Small intestine (tissue), 7 donors: Measurements from ENCODE around the gene CCNJL. TPM values are rescaled to one million over a fixed set of nuclear protein-coding genes. Genes with fewer than 3 reads are reported as not detected.

Source experiments
- DNase-seq, 2 donors: peaks; one replicate each; pipeline versions ENCODE4 v3.0.0 to v3.0.0-alpha.2; 2013
- FAIRE-seq: peaks from 2 replicates; lab custom pipeline; 2012; peaks lifted over from hg19 to GRCh38; lab: Jason Lieb, UNC
- H3K27ac ChIP-seq, 3 donors: one replicate each; pipeline ENCODE4 v1.5.1; 2013; ENCODE audit warnings: low read length in 2 of 3, mild to moderate bottlenecking in 2 of 3, control low read depth in 1 of 3, inconsistent platforms in 1 of 3, low read depth in 1 of 3, moderate library complexity in 1 of 3
- H3K27me3 ChIP-seq, 3 donors: one replicate each; pipeline ENCODE4 v1.6.1; 2013; ENCODE audit warnings: low read length in 3 of 3, inconsistent platforms in 1 of 3; ENCODE audit not compliant: control insufficient read depth in 3 of 3, insufficient read depth in 3 of 3
- H3K36me3 ChIP-seq, 3 donors: one replicate each; pipeline ENCODE4 v1.6.1; 2013; ENCODE audit warnings: low read length in 3 of 3, inconsistent platforms in 1 of 3, low read depth in 1 of 3, mild to moderate bottlenecking in 1 of 3, moderate library complexity in 1 of 3; ENCODE audit not compliant: control insufficient read depth in 3 of 3, insufficient read depth in 2 of 3
- H3K4me1 ChIP-seq, 3 donors: one replicate each; pipeline ENCODE4 v1.6.1; 2013; ENCODE audit warnings: low read length in 2 of 3, inconsistent platforms in 1 of 3, low read depth in 1 of 3, mild to moderate bottlenecking in 1 of 3, moderate library complexity in 1 of 3; ENCODE audit not compliant: control insufficient read depth in 3 of 3, insufficient read depth in 2 of 3
- H3K4me3 ChIP-seq, 3 donors: one replicate each; pipeline ENCODE4 v1.5.1; 2013; ENCODE audit warnings: low read length in 3 of 3, control low read depth in 1 of 3, inconsistent platforms in 1 of 3, low read depth in 1 of 3, mild to moderate bottlenecking in 1 of 3, moderate library complexity in 1 of 3
- H3K9me3 ChIP-seq, 2 donors: one replicate each; pipeline ENCODE4 v1.6.1; 2013; ENCODE audit warnings: low read depth in 1 of 2, low read length in 1 of 2; ENCODE audit not compliant: control insufficient read depth in 2 of 2, insufficient read depth in 1 of 2
- WGBS, 3 donors: extraction: QIAGEN DNeasy Blood & Tissue Kit; methylation state at CpG; one replicate each; pipeline ENCODE4 v1.1.7; 2013; 5-methylcytosine and 5-hydroxymethylcytosine counted together
- polyA plus RNA-seq, 4 donors: library from polyadenylated mRNA; stranded (reverse) in 3 of 4; unstranded in 1 of 4; fragments of 200-250 nt in 3 of 4; fragments of 120-200 nt in 1 of 4; gene quantifications; one replicate each; pipeline versions ENCODE4 v1.2.1 to v1.2.3, GENCODE V29; 2013
- donor health status: healthy with polysubstance abuse.
- donor health status: control.
- donor health status: control.
- donor health status: Bipolar disorder and iron deficiency.
- donor health status: healthy.

CCNJL gene
- polyA plus RNA-seq, 4 donors, result 0.22 to 19.6 (median 1.5) TPM

DNA sequence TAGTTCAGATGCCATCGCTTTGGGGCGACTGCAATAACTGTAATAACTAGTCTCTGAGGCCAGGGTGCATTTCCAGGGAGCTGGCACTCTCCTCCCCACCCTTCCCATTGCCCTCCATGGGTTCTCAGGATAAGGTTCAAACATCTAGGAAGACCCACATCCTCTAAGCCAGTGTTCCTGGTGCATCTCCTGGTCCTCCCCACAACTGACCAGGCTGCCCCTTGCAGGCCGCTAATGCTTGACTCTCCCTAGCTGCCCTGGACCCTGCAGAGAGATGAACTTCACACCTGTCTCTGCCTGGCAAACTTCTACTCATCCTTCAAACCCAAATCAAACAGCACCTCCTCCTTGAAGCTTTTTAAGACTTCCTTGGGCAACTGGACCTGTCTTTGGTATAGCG is 15.9 kb downstream of the CCNJL start:
- no peak overlapping the region for H3K27ac ChIP-seq
- WGBS, 3 donors, result 87 to 97% (median 94%) methylated on average over 4 of the region's 4 CpGs
- peaks cover 3 to 10% (median 4%) of the 10 kb centered on the region in 3 donors for H3K4me1 ChIP-seq
- H3K27me3 ChIP-seq, result no peaks in the 10 kb centered on the region
- no peaks in the 10 kb centered on the region for H3K9me3 ChIP-seq
- H3K4me3 ChIP-seq, result no peak overlapping the region
- peaks cover 0 to 26% (median 0%) of the 10 kb centered on the region in 3 donors for H3K36me3 ChIP-seq
- DNase-seq (no peak), FAIRE-seq (no peak)

DNA sequence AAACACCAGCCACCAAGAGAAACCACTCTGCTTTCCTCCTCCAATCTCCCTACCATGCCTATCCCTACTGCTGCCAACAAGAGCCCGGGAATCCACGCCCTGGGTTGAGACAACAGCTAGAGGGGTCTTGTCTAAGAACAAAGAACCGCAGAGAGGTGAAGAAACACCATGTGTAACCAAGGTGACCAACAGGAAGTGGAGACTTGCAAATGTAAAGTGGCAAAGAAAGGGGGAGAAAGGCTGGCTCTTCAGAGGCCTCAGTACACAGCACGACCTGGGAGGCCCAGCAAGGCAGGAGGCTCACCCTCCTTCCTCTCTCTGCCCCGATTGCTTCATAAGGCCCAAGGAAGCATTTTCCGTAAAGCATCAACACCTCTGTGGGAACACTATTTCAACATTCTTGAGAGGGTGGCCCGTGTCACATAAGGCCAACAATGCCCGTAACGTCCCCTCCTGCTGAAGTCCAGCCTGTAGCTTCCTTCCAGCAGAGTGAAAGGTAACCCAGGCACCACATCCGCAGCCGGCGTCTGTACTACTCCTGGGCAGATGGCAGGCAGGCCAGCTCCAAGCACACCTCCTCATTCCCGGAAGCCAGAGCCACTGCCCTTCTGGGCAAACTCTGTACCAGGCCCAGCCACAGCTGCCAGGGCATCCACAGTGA is 18.3 kb downstream of the CCNJL start:
- Histone ChIP-seq H3K36me3 (peaks cover 0 to 25% (median 0%) of the 10 kb centered on the region in 3 donors), H3K27me3 (no peaks in the 10 kb centered on the region), H3K9me3 (no peaks in the 10 kb centered on the region), H3K4me1 (peaks cover 3 to 13% (median 4%) of the 10 kb centered on the region in 3 donors), H3K27ac (peak overlapping the region in 2 of 3 donors; percentile 2 to 21), H3K4me3 (no peak overlapping the region)
- WGBS, 3 donors, result 75 to 86% (median 83%) methylated on average over 13 of the region's 13 CpGs
- peak in 1 of 2 donors; percentile 46 for DNase-seq
- FAIRE-seq, result no peak

DNA sequence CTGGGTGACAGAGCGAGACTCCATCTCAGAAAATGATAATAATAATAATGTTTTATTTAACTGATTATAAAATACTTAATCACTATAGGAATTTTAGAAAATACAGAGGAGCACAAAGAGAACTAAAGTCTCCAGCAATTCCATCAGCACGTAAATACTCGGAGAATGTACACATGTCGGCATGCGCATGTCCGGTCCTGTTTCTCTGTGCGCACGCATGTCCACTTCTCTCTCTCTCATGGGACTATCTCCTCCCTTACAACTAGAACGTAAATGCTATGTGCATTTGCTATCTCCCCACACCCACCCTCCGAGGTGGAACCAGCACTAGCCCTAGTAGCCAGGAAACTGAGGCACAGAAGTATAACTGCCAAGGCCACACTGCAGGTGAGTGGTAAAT is 19.0 kb downstream of the CCNJL start:
- Histone ChIP-seq H3K9me3 (no peaks in the 10 kb centered on the region), H3K4me3 (no peak overlapping the region), H3K36me3 (peaks cover 0 to 24% (median 0%) of the 10 kb centered on the region in 3 donors), H3K27ac (peak overlapping the region in 1 of 3 donors; percentile 21), H3K4me1 (peaks cover 3 to 15% (median 4%) of the 10 kb centered on the region in 3 donors), H3K27me3 (no peaks in the 10 kb centered on the region)
- 95 to 99% (median 97%) methylated on average over 10 of the region's 10 CpGs for WGBS, 3 donors
- DNase-seq, result no peak
- no peak for FAIRE-seq

- H3K36me3 ChIP-seq, result peaks cover 0 to 13% (median 0%) of the 10 kb centered on the region in 3 donors
- H3K27ac ChIP-seq, result no peak overlapping the region
- no peak overlapping the region for H3K4me3 ChIP-seq
- no peaks in the 10 kb centered on the region for H3K9me3 ChIP-seq
- WGBS, 3 donors, result 16 to 64% (median 41%) methylated on average over 8 of the region's 8 CpGs
- FAIRE-seq, result no peak
- peaks cover 3 to 26% (median 6%) of the 10 kb centered on the region in 3 donors for H3K4me1 ChIP-seq
- H3K27me3 ChIP-seq, result no peaks in the 10 kb centered on the region
- peak in 1 of 2 donors; percentile 52 for DNase-seq
Measured at GRCh38 chr5:160291467-160291866, 20.9 kb downstream of the CCNJL start.

GRCh38 chr5:160290751-160291150 is 21.6 kb downstream of the CCNJL start:
- FAIRE-seq (no peak), DNase-seq (no peak)
- H3K4me1 ChIP-seq, result peaks cover 3 to 26% (median 6%) of the 10 kb centered on the region in 3 donors
- H3K27me3 ChIP-seq, result no peaks in the 10 kb centered on the region
- WGBS, 3 donors, result 76 to 87% (median 87%) methylated on average over 3 of the region's 3 CpGs
- no peak overlapping the region for H3K4me3 ChIP-seq
- H3K9me3 ChIP-seq, result no peaks in the 10 kb centered on the region
- peaks cover 0 to 14% (median 0%) of the 10 kb centered on the region in 3 donors for H3K36me3 ChIP-seq
- H3K27ac ChIP-seq, result no peak overlapping the region

- Histone ChIP-seq H3K4me1 (peaks cover 3 to 26% (median 6%) of the 10 kb centered on the region in 3 donors), H3K36me3 (peaks cover 0 to 19% (median 0%) of the 10 kb centered on the region in 3 donors), H3K27ac (no peak overlapping the region), H3K27me3 (no peaks in the 10 kb centered on the region), H3K4me3 (no peak overlapping the region), H3K9me3 (no peaks in the 10 kb centered on the region)
- FAIRE-seq, result no peak
- WGBS, 3 donors, result 18 to 52% (median 39%) methylated on average over 7 of the region's 7 CpGs
- no peak for DNase-seq
Measured at GRCh38 chr5:160289721-160290120, 22.6 kb downstream of the CCNJL start.

DNA sequence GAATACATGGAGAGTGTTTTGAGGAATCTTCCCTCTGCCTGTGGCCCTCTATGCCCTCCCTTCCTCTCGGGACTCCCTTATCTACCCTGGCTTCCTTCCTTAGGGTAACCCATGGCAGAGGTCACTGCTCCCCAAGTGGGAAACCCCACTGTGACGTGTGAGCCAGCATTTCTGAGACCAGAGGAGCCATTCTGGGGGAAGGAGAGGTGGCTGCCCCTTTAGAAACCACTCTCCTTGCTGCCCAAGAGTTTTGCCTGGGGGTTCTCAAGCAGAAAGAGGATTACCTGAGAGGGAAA is 23.1 kb downstream of the CCNJL start:
- DNase-seq (no peak), FAIRE-seq (no peak)
- H3K27ac ChIP-seq, result no peak overlapping the region
- H3K4me3 ChIP-seq, result no peak overlapping the region
- H3K4me1 ChIP-seq, result peaks cover 2 to 24% (median 5%) of the 10 kb centered on the region in 3 donors
- no peaks in the 10 kb centered on the region for H3K9me3 ChIP-seq
- H3K36me3 ChIP-seq, result peaks cover 0 to 19% (median 0%) of the 10 kb centered on the region in 3 donors
- no peaks in the 10 kb centered on the region for H3K27me3 ChIP-seq
- WGBS, 3 donors, result 35 to 52% (median 45%) methylated on average over 2 of the region's 2 CpGs

- peak; percentile 53 to 56 for DNase-seq
- peaks cover 2 to 23% (median 5%) of the 10 kb centered on the region in 3 donors for H3K4me1 ChIP-seq
- FAIRE-seq, result no peak
- H3K4me3 ChIP-seq, result no peak overlapping the region
- WGBS, 3 donors, result 20 to 35% (median 34%) methylated on average over 8 of the region's 8 CpGs
- H3K27me3 ChIP-seq, result no peaks in the 10 kb centered on the region
- H3K36me3 ChIP-seq, result peaks cover 0 to 19% (median 0%) of the 10 kb centered on the region in 3 donors
- peak overlapping the region in 2 of 3 donors; percentile 5 to 46 for H3K27ac ChIP-seq
- H3K9me3 ChIP-seq, result no peaks in the 10 kb centered on the region
Measured at GRCh38 chr5:160287378-160288051, 24.8 kb downstream of the CCNJL start.
